Mesothelial cell of epicardium (in vitro differentiated cells): ENCODE measurements around the gene GPER1. TPM values are rescaled to one million over a fixed set of nuclear protein-coding genes. Genes with fewer than 3 reads are reported as not detected.

Experiments
- DNase-seq, 2 experiments: peaks; one replicate each; pipeline ENCODE4 v3.0.0; 2021; ENCODE audit warnings: low spot score in 2 of 2; ENCODE audit not compliant: unreplicated experiment in 2 of 2
- H3K27ac Mint-ChIP-seq: 2 replicates; pipeline ENCODE4 v1.8.0; 2021; ENCODE audit warnings: mixed read lengths
- H3K27me3 Mint-ChIP-seq: 2 replicates; pipeline ENCODE4 v1.8.0; 2021; ENCODE audit warnings: low read depth, mixed read lengths
- H3K36me3 Mint-ChIP-seq: 2 replicates; pipeline ENCODE4 v1.8.0; 2021; ENCODE audit warnings: mixed read lengths
- H3K4me1 Mint-ChIP-seq: 2 replicates; pipeline ENCODE4 v1.8.0; 2021; ENCODE audit warnings: mixed read lengths
- H3K4me3 Mint-ChIP-seq: 2 replicates; pipeline ENCODE4 v1.8.0; 2021; ENCODE audit warnings: mild to moderate bottlenecking, moderate library complexity, mixed read lengths
- H3K9me3 Mint-ChIP-seq: 2 replicates; pipeline ENCODE4 v1.8.0; 2021; ENCODE audit warnings: mixed read lengths
- total RNA-seq: library from RNA; stranded (reverse); gene quantifications from 3 replicates; pipeline ENCODE4 v1.2.1, GENCODE V29; 2021
- TF ChIP-seq, protein P1 (sequence below): fragments of 200-600 bp; sonication (generic); IDR thresholded peaks from one replicate; pipeline ENCODE4 v1.5.0; 2021; ENCODE audit warnings: antibody characterized with exemption; ENCODE audit not compliant: unreplicated experiment

The GPER1 gene
- total RNA-seq, 1 donor from 2014 or later: 2.1 TPM

DNA sequence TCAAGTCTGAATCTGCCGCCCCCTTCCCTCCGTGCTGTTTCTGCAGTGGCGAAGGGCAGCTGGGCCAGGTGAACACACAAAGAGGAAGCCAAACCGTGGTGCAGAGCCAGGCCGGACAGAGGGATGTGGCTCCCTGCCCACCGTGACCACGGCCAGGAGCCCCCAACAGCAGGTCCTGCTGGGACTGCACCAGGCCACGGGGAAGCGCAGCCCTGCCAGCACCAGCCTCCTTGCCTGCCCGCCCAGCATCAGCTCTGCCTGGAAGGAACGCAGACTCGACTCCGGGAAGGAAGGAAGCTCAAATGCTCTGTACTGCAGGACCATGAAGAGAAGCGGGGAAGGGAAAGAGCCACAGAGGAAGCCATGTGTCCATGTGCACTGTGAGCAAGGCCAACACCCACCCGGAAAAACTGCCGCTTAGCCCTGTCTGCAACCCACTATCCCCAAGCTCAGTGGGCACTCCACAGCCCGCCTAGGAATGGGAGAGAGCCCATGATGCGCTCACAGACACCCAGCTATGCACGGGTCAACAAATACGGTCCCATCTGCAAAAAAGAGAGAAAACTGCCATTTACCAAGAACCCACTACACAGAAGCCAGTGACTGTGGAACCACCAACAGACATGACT, 19.0 kb downstream of the GPER1 start:
- Mint-ChIP-seq H3K27me3 (no peaks in the 10 kb centered on the region), H3K36me3 (no peaks in the 10 kb centered on the region), H3K27ac (no peak overlapping the region), H3K9me3 (no peaks in the 10 kb centered on the region), H3K4me1 (no peaks in the 10 kb centered on the region), H3K4me3 (no peak overlapping the region)
- DNase-seq: no peak
- TF ChIP-seq, protein P1, sequence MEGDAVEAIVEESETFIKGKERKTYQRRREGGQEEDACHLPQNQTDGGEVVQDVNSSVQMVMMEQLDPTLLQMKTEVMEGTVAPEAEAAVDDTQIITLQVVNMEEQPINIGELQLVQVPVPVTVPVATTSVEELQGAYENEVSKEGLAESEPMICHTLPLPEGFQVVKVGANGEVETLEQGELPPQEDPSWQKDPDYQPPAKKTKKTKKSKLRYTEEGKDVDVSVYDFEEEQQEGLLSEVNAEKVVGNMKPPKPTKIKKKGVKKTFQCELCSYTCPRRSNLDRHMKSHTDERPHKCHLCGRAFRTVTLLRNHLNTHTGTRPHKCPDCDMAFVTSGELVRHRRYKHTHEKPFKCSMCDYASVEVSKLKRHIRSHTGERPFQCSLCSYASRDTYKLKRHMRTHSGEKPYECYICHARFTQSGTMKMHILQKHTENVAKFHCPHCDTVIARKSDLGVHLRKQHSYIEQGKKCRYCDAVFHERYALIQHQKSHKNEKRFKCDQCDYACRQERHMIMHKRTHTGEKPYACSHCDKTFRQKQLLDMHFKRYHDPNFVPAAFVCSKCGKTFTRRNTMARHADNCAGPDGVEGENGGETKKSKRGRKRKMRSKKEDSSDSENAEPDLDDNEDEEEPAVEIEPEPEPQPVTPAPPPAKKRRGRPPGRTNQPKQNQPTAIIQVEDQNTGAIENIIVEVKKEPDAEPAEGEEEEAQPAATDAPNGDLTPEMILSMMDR: no peak

DNA sequence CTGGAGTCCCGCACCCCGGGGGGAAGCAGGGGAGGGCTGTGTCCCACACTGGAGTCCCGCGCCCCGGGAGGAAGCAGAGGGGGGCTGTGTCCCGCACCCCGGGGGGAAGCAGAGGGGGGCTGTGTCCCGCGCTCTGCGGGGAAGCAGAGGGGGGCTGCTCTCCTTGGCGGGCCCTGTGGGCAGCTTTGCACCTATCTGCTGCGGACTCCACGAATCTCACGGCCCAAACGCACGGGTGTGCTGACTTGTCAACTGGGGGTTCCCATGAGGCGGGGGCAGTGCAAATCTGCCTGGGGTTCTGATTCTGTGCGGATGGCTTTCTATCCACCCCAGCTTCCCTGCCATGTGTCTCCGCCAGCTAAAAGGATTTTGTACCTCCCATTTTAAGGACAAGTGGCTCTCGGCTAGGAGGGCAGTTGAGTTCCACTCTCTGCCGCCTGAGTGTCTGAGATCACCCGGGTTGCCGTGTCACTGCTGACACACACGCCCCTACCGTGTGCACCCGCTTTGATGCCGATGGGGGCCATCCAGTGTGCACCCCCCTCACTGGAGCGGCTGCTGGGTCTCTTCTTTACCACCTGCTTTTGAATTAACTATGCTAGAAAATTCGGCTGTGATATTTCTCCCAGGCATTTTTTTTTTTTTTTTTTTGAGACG, 20.5 kb downstream of the GPER1 start:
- no peak overlapping the region for H3K4me3 Mint-ChIP-seq
- H3K27me3 Mint-ChIP-seq: no peaks in the 10 kb centered on the region
- no peaks in the 10 kb centered on the region for H3K9me3 Mint-ChIP-seq
- H3K4me1 Mint-ChIP-seq: no peaks in the 10 kb centered on the region
- DNase-seq: no peak
- H3K36me3 Mint-ChIP-seq: no peaks in the 10 kb centered on the region
- H3K27ac Mint-ChIP-seq: no peak overlapping the region
- TF ChIP-seq, protein P1: no peak

GRCh38 chr7:1109581-1110310, 21.8 kb downstream of the GPER1 start:
- no peaks in the 10 kb centered on the region for H3K36me3 Mint-ChIP-seq
- no peak overlapping the region for H3K27ac Mint-ChIP-seq
- TF ChIP-seq, protein P1: no peak
- no peaks in the 10 kb centered on the region for H3K4me1 Mint-ChIP-seq
- H3K4me3 Mint-ChIP-seq: no peak overlapping the region
- no peaks in the 10 kb centered on the region for H3K9me3 Mint-ChIP-seq
- H3K27me3 Mint-ChIP-seq: no peaks in the 10 kb centered on the region
- DNase-seq: no peak

GRCh38 chr7:1110358-1110757, 22.4 kb downstream of the GPER1 start:
- Mint-ChIP-seq H3K27me3 (no peaks in the 10 kb centered on the region), H3K4me1 (no peaks in the 10 kb centered on the region), H3K36me3 (no peaks in the 10 kb centered on the region), H3K9me3 (no peaks in the 10 kb centered on the region), H3K27ac (no peak overlapping the region), H3K4me3 (no peak overlapping the region)
- no peak for DNase-seq
- TF ChIP-seq, protein P1: no peak

DNA sequence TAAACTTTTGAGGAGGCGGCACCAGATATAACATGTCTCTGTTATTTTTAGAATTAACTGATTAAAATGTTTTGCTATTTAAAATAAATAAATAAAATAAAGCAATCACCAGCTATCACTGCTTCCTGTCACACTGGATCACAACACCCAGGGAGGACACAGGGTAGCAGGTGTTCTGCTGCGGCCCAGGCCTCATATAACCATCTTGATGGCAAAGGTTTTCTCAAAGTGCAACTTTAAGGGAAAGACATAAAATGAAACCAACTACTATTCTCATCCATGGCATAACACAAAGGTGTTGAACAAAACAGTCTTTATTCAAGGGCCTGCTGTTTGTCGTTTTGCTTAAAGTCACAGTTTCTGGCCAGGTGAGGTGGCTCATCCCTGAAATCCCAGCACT, 23.2 kb downstream of the GPER1 start:
- Mint-ChIP-seq H3K4me3 (no peak overlapping the region), H3K36me3 (no peaks in the 10 kb centered on the region), H3K4me1 (no peaks in the 10 kb centered on the region), H3K27ac (no peak overlapping the region), H3K27me3 (no peaks in the 10 kb centered on the region), H3K9me3 (no peaks in the 10 kb centered on the region)
- no peak for DNase-seq
- TF ChIP-seq, protein P1: no peak
